Activated CD8-positive, alpha-beta memory T cell treated with anti-CD3 and anti-CD28 coated beads for 36 hours (primary cell): ENCODE measurements around the gene TNFAIP8L1. TPM values are rescaled to one million over a fixed set of nuclear protein-coding genes. Genes with fewer than 3 reads are reported as not detected.

Experiments used
- CTCF ChIA-PET: fragments of 350-600 bp; sonication (Branson Sonifier 250); formaldehyde crosslinking; loops from one replicate; lab custom pipeline; 2021; ENCODE audit warnings: antibody characterized with exemption; lab: Charles Lee
- POLR2A ChIA-PET: fragments of 350-600 bp; sonication (Branson Sonifier 250); formaldehyde crosslinking; loops from one replicate; lab custom pipeline; 2021; ENCODE audit warnings: antibody characterized with exemption; lab: Charles Lee
- total RNA-seq, 2 experiments: library from RNA; stranded (reverse); gene quantifications; one replicate each; pipeline ENCODE4 v1.2.3, GENCODE V29; 2021

TNFAIP8L1 gene
- total RNA-seq, 2 experiments from 2014 or later, result 9.4 to 10.0 TPM

- CTCF ChIA-PET, result interaction anchor here (0.5 to 1.0 kb wide), 3 partner anchors 8 to 475 kb away, joined by 3 to 4 read pairs (median 3); no protein-coding TSS in a partner anchor
Observed at GRCh38 chr19:4640247-4641000, 1.1 kb downstream of the TNFAIP8L1 start.

GRCh38 chr19:4641132-4641531 is 1.8 kb downstream of the TNFAIP8L1 start:
- POLR2A ChIA-PET, result interaction anchor here (0.6 kb wide), 1 partner anchor 157 kb away, joined by 3 read pairs; no protein-coding TSS in a partner anchor
- CTCF ChIA-PET, result interaction anchor here (0.7 to 1.0 kb wide), 3 partner anchors 9 to 74 kb away, joined by 3 to 4 read pairs (median 3); no protein-coding TSS in a partner anchor

More at GRCh38 chr19:4640247-4641000, 1.1 kb downstream of the TNFAIP8L1 start:
- POLR2A ChIA-PET, result interaction anchor here (0.5 to 0.6 kb wide), 2 partner anchors 93 to 190 kb away, joined by 6 to 8 read pairs; no protein-coding TSS in a partner anchor

GRCh38 chr19:4642625-4643024 is 3.3 kb downstream of the TNFAIP8L1 start:
- ChIA-PET CTCF (no interaction called here), POLR2A (interaction anchor here (0.7 kb wide), 1 partner anchor 17 kb away, joined by 5 read pairs; no protein-coding TSS in a partner anchor)

GRCh38 chr19:4645718-4646117 is 6.4 kb downstream of the TNFAIP8L1 start:
- POLR2A ChIA-PET, result interaction anchor here (0.6 kb wide), 2 partner anchors 9 to 54 kb away, joined by 3 read pairs; no protein-coding TSS in a partner anchor

GRCh38 chr19:4647676-4648644 is 8.6 kb downstream of the TNFAIP8L1 start:
- ChIA-PET CTCF (interaction anchor here (0.6 kb wide), 1 partner anchor 15 kb away, joined by 4 read pairs; no protein-coding TSS in a partner anchor), POLR2A (no interaction called here)

More at GRCh38 chr19:4645718-4646117, 6.4 kb downstream of the TNFAIP8L1 start:
- CTCF ChIA-PET, result no interaction called here

- POLR2A ChIA-PET, result interaction anchor here (0.6 kb wide), 2 partner anchors 48 to 128 kb away, joined by 3 to 7 read pairs; no protein-coding TSS in a partner anchor
- CTCF ChIA-PET, result no interaction called here
Observed at GRCh38 chr19:4649392-4650047, 10.2 kb downstream of the TNFAIP8L1 start.

GRCh38 chr19:4650159-4650558 is 10.8 kb downstream of the TNFAIP8L1 start:
- ChIA-PET POLR2A (no interaction called here), CTCF (no interaction called here)

GRCh38 chr19:4652075-4652474 is 12.8 kb downstream of the TNFAIP8L1 start:
- POLR2A ChIA-PET, result no interaction called here
- CTCF ChIA-PET, result interaction anchor here (0.7 kb wide), 1 partner anchor 127 kb away, joined by 3 read pairs; no protein-coding TSS in a partner anchor

GRCh38 chr19:4653793-4654436 is 14.6 kb downstream of the TNFAIP8L1 start:
- CTCF ChIA-PET, result no interaction called here
- POLR2A ChIA-PET, result interaction anchor here (0.6 kb wide), 3 partner anchors 10 to 178 kb away, joined by 3 to 15 read pairs (median 4); no protein-coding TSS in a partner anchor

- ChIA-PET POLR2A (interaction anchor here (0.6 kb wide), 1 partner anchor 177 kb away, joined by 15 read pairs; no protein-coding TSS in a partner anchor), CTCF (interaction anchor here (0.6 to 1.1 kb wide), 2 partner anchors 10 to 155 kb away, joined by 3 read pairs; no protein-coding TSS in a partner anchor)
Observed at GRCh38 chr19:4654437-4655361, 15.4 kb downstream of the TNFAIP8L1 start.

GRCh38 chr19:4656102-4656501 is 16.8 kb downstream of the TNFAIP8L1 start:
- CTCF ChIA-PET, result interaction anchor here (0.5 to 0.9 kb wide), 2 partner anchors 20 to 528 kb away, joined by 3 read pairs; no protein-coding TSS in a partner anchor
- POLR2A ChIA-PET, result no interaction called here

- CTCF ChIA-PET, result no interaction called here
- POLR2A ChIA-PET, result no interaction called here
Observed at GRCh38 chr19:4657262-4657661, 17.9 kb downstream of the TNFAIP8L1 start.

- POLR2A ChIA-PET, result no interaction called here
- CTCF ChIA-PET, result no interaction called here
Observed at GRCh38 chr19:4657835-4658234, 18.5 kb downstream of the TNFAIP8L1 start.

GRCh38 chr19:4660181-4660791 is 21.0 kb downstream of the TNFAIP8L1 start:
- ChIA-PET POLR2A (interaction anchor here (0.6 kb wide), 1 partner anchor 18 kb away, joined by 5 read pairs; no protein-coding TSS in a partner anchor), CTCF (no interaction called here)

- CTCF ChIA-PET, result no interaction called here
- POLR2A ChIA-PET, result no interaction called here
Observed at GRCh38 chr19:4660993-4661392, 21.7 kb downstream of the TNFAIP8L1 start.

- POLR2A ChIA-PET, result no interaction called here
- CTCF ChIA-PET, result no interaction called here
Observed at GRCh38 chr19:4662020-4662695, 22.8 kb downstream of the TNFAIP8L1 start.
